ENCODE measurements around the gene KRTAP29-1. TPM values are rescaled to one million over a fixed set of nuclear protein-coding genes. Genes with fewer than 3 reads are reported as not detected.
"Not testable (repeated sequence)": the region's sequence is repeated elsewhere in the genome, so short reads cannot be mapped to it uniquely, and the experiment has no call there.

The KRTAP29-1 gene
- total RNA-seq, 1 experiment from 2014 or later, result not detected

DNA sequence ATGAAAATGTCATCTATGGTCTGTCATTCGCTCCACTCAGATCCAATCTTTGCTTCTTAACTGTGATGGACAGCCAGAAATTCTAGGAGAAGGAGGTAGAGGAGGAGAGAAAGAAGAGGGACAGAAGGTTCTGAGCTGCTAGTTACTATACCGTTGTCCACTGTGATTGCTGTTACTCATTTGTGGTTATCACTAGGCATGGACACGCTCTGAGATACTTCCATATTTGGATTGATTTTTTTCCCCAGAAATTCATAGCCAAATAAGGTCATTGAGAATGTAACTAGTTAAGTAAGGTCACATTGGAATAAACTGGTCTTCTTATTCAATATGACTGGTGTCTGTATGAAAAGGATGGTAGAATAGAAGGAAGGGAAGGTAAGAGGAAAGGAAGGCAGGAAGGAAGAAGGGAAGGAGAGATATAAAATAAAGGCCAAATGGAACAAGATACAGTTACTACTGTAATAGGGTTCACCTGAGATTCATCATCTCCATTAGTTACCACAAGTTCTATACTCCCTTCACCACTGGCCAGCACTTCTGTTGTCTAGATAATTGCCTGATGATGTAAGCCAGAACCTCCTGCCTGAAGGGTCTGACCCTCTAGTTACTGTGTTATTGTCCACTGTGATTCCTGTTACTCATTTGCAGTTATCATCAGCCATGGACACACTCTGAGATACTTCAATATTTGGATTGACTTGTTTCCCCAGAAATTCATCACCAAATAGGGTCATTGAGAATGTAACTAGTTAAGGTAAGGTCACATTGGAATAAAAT lies 24.3 kb downstream of the KRTAP29-1 start:
- no peaks in the 10 kb centered on the region for H3K4me1 ChIP-seq (ENCODE audit: control insufficient read depth, insufficient read depth, low read length)
- in situ Hi-C loops (cut with HindIII; ENCODE audit: low pct_unique_long_range_greater_than_20kb, low sequenced_read_pairs), result no loop called here
- ChIA-PET CTCF (no interaction called here), POLR2A (no interaction called here)
- H3K4me3 ChIP-seq (ENCODE audit: low read depth in 2 of 2, low read length in 2 of 2), result no peak overlapping the region
- TF ChIP-seq, protein P1, sequence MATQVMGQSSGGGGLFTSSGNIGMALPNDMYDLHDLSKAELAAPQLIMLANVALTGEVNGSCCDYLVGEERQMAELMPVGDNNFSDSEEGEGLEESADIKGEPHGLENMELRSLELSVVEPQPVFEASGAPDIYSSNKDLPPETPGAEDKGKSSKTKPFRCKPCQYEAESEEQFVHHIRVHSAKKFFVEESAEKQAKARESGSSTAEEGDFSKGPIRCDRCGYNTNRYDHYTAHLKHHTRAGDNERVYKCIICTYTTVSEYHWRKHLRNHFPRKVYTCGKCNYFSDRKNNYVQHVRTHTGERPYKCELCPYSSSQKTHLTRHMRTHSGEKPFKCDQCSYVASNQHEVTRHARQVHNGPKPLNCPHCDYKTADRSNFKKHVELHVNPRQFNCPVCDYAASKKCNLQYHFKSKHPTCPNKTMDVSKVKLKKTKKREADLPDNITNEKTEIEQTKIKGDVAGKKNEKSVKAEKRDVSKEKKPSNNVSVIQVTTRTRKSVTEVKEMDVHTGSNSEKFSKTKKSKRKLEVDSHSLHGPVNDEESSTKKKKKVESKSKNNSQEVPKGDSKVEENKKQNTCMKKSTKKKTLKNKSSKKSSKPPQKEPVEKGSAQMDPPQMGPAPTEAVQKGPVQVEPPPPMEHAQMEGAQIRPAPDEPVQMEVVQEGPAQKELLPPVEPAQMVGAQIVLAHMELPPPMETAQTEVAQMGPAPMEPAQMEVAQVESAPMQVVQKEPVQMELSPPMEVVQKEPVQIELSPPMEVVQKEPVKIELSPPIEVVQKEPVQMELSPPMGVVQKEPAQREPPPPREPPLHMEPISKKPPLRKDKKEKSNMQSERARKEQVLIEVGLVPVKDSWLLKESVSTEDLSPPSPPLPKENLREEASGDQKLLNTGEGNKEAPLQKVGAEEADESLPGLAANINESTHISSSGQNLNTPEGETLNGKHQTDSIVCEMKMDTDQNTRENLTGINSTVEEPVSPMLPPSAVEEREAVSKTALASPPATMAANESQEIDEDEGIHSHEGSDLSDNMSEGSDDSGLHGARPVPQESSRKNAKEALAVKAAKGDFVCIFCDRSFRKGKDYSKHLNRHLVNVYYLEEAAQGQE (IDR thresholded peaks at IDR 0.05; ENCODE audit: insufficient read depth in 1 of 2, low read depth in 2 of 2, low read length in 1 of 2), result no peak
- TF ChIP-seq POLR2AphosphoS5 (IDR thresholded peaks at IDR 0.05; ENCODE audit: low read depth, low read length) (no peak), SIN3A (IDR thresholded peaks at IDR 0.05; ENCODE audit: borderline replicate concordance, insufficient read depth, low read depth, low read length) (no peak), TCF7L2 (IDR thresholded peaks at IDR 0.05; ENCODE audit: low read depth, low read length) (no peak)
- TF ChIP-seq, protein P2, sequence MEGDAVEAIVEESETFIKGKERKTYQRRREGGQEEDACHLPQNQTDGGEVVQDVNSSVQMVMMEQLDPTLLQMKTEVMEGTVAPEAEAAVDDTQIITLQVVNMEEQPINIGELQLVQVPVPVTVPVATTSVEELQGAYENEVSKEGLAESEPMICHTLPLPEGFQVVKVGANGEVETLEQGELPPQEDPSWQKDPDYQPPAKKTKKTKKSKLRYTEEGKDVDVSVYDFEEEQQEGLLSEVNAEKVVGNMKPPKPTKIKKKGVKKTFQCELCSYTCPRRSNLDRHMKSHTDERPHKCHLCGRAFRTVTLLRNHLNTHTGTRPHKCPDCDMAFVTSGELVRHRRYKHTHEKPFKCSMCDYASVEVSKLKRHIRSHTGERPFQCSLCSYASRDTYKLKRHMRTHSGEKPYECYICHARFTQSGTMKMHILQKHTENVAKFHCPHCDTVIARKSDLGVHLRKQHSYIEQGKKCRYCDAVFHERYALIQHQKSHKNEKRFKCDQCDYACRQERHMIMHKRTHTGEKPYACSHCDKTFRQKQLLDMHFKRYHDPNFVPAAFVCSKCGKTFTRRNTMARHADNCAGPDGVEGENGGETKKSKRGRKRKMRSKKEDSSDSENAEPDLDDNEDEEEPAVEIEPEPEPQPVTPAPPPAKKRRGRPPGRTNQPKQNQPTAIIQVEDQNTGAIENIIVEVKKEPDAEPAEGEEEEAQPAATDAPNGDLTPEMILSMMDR (IDR thresholded peaks at IDR 0.05), result no peak
- H3K27me3 ChIP-seq (ENCODE audit: control insufficient read depth, insufficient read depth, low read length), result peaks cover 14% of the 10 kb centered on the region
- no TSS peak for BruUV-seq (replicated peaks)
- intact Hi-C loops (cut with micrococcal nuclease; ENCODE audit: unreplicated experiment), result no loop called here
- no peaks in the 10 kb centered on the region for H3K9me3 ChIP-seq (ENCODE audit: control insufficient read depth, insufficient read depth, low read depth, low read length)
- H3K27ac ChIP-seq (ENCODE audit: low read length), result no peak overlapping the region
- ATAC-seq (no peak), DNase-seq (ENCODE audit: low read depth, low spot score) (no peak)
- no peaks in the 10 kb centered on the region for H3K36me3 ChIP-seq (ENCODE audit: control insufficient read depth, insufficient read depth, low read length)

DNA sequence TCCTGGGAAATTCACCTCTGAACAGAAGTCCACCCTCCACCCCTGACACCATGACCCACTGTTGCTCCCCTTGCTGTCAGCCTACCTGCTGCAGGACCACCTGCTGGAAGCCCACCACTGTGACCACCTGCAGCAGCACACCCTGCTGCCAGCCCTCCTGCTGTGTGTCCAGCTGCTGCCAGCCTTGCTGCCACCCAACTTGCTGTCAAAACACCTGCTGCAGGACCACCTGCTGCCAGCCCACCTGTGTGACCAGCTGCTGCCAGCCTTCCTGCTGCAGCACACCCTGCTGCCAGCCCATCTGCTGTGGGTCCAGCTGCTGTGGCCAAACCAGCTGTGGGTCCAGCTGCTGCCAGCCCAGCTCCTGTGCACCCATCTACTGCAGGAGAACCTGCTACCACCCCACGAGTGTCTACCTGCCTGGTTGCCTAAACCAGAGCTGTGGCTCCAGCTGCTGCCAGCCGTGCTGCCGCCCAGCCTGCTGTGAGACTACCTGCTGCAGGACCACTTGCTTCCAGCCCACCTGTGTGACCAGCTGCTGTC lies 26.9 kb downstream of the KRTAP29-1 start, which contains the start of gene KRTAP9-7:
TSS of gene KRTAP9-7 (plus strand) at position 51 of the 543 bp plus-strand sequence. CDS start at position 51, 0 bp downstream.
- BruUV-seq (replicated peaks); POLR2A ChIA-PET; H3K36me3 ChIP-seq (ENCODE audit: control insufficient read depth, insufficient read depth, low read length); CTCF ChIA-PET; in situ Hi-C loops (cut with HindIII; ENCODE audit: low pct_unique_long_range_greater_than_20kb, low sequenced_read_pairs); H3K9me3 ChIP-seq (ENCODE audit: control insufficient read depth, insufficient read depth, low read depth, low read length); DNase-seq (ENCODE audit: low read depth, low spot score); H3K4me3 ChIP-seq (ENCODE audit: low read depth in 2 of 2, low read length in 2 of 2); intact Hi-C loops (cut with micrococcal nuclease; ENCODE audit: unreplicated experiment); ATAC-seq; H3K4me1 ChIP-seq (ENCODE audit: control insufficient read depth, insufficient read depth, low read length); H3K27ac ChIP-seq (ENCODE audit: low read length): not testable (repeated sequence)
- H3K27me3 ChIP-seq (ENCODE audit: control insufficient read depth, insufficient read depth, low read length), result peaks cover 12% of the 10 kb centered on the region

DNA sequence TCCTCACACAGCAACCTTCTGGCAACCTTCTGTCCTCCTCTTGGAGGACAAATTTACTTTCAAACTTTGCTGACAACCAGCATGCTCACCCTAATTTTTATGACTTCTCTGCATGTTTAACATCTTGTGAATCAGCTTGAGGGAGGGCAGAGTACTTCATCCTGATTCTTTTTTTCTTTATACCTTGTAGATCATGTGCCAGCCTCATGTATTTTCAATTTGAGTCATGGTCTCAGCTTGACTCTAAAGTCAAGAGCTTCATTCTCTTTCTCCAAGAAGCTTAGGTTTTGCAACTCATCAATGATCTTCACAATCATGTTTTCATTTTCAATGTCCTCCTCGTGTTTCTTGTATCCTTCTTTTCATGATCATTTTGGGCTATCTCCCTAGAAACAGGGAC lies 30.8 kb downstream of the KRTAP29-1 start:
- no peak overlapping the region for H3K4me3 ChIP-seq (ENCODE audit: low read depth in 2 of 2, low read length in 2 of 2)
- no peaks in the 10 kb centered on the region for H3K4me1 ChIP-seq (ENCODE audit: control insufficient read depth, insufficient read depth, low read length)
- TF ChIP-seq TCF7L2 (IDR thresholded peaks at IDR 0.05; ENCODE audit: low read depth, low read length) (no peak), POLR2AphosphoS5 (IDR thresholded peaks at IDR 0.05; ENCODE audit: low read depth, low read length) (no peak), SIN3A (IDR thresholded peaks at IDR 0.05; ENCODE audit: borderline replicate concordance, insufficient read depth, low read depth, low read length) (no peak)
- TF ChIP-seq, protein P2 (IDR thresholded peaks at IDR 0.05), result no peak
- TF ChIP-seq, protein P1 (IDR thresholded peaks at IDR 0.05; ENCODE audit: insufficient read depth in 1 of 2, low read depth in 2 of 2, low read length in 1 of 2), result no peak
- H3K9me3 ChIP-seq (ENCODE audit: control insufficient read depth, insufficient read depth, low read depth, low read length), result no peaks in the 10 kb centered on the region
- peaks cover 6% of the 10 kb centered on the region for H3K27me3 ChIP-seq (ENCODE audit: control insufficient read depth, insufficient read depth, low read length)
- no peak for ATAC-seq
- intact Hi-C loops (cut with micrococcal nuclease; ENCODE audit: unreplicated experiment) (no loop called here), in situ Hi-C loops (cut with HindIII; ENCODE audit: low pct_unique_long_range_greater_than_20kb, low sequenced_read_pairs) (no loop called here)
- DNase-seq (ENCODE audit: low read depth, low spot score), result no peak
- no peak overlapping the region for H3K27ac ChIP-seq (ENCODE audit: low read length)
- no peaks in the 10 kb centered on the region for H3K36me3 ChIP-seq (ENCODE audit: control insufficient read depth, insufficient read depth, low read length)
- POLR2A ChIA-PET, result no interaction called here
- CTCF ChIA-PET, result no interaction called here
- BruUV-seq (replicated peaks), result no TSS peak

All from Panc1 (cell line).